Endothelial cell of umbilical vein (primary cell): ENCODE results near the gene ALDH3B2. TPM values are rescaled to one million over a fixed set of nuclear protein-coding genes. Genes with fewer than 3 reads are reported as not detected.

ENCODE experiments used
- BruUV-seq: library from RNA; stranded (reverse); fragments of 400-500 nt; replicated peaks from 2 replicates; lab custom pipeline; 2021; lab: Mats Ljungman, UMichigan
- CTCF ChIA-PET: fragments of 300-600, 350-600 bp; sonication (Branson Sonifier 250); formaldehyde crosslinking; loops from one replicate; lab custom pipeline; 2021; ENCODE audit warnings: antibody characterized with exemption, inconsistent platforms; lab: Charles Lee
- POLR2A ChIA-PET: fragments of 300-600, 350-600 bp; sonication (Branson Sonifier 250); formaldehyde crosslinking; loops from one replicate; lab custom pipeline; 2021; ENCODE audit warnings: antibody characterized with exemption, inconsistent platforms; lab: Charles Lee
- DNase-seq: peaks from one replicate; pipeline ENCODE4 v3.0.0-alpha.2; 2011; ENCODE audit warnings: low read depth, low spot score
- FAIRE-seq: peaks from 2 replicates; lab custom pipeline; 2011; peaks lifted over from hg19 to GRCh38; lab: Jason Lieb, UNC
- H2AFZ ChIP-seq: 2 replicates; pipeline ENCODE4 v1.6.0; 2012; ENCODE audit warnings: low read depth, low read length, control low read depth, inconsistent platforms
- H3K27ac ChIP-seq: 2 replicates; pipeline ENCODE4 v1.5.1; 2011; ENCODE audit warnings: low read depth, mild to moderate bottlenecking, control low read depth, low read length, moderate library complexity; ENCODE audit not compliant: insufficient read depth
- H3K27me3 ChIP-seq, 2 experiments: 2 replicates each; pipeline versions ENCODE4 v1.6.0 to v1.6.1; 2011; ENCODE audit warnings: low read length in 2 of 2, mixed read lengths in 1 of 2; ENCODE audit not compliant: control insufficient read depth in 2 of 2, insufficient read depth in 2 of 2
- H3K36me3 ChIP-seq, 2 experiments: 2 replicates in 1 of 2; 3 replicates in 1 of 2; pipeline ENCODE4 v1.5.1; 2011; ENCODE audit warnings: low read length in 2 of 2, mild to moderate bottlenecking in 1 of 2, moderate library complexity in 1 of 2; ENCODE audit not compliant: control insufficient read depth in 2 of 2, insufficient read depth in 2 of 2; ENCODE audit errors: extremely low read depth in 1 of 2
- H3K4me1 ChIP-seq: 3 replicates; pipeline ENCODE4 v1.5.1; 2011; ENCODE audit warnings: mild to moderate bottlenecking, low read length; ENCODE audit not compliant: control insufficient read depth, insufficient read depth; ENCODE audit errors: extremely low read depth
- H3K4me2 ChIP-seq: 2 replicates; pipeline ENCODE4 v1.6.1; 2011; ENCODE audit warnings: low read length, control low read depth, mixed read lengths; ENCODE audit not compliant: insufficient read depth
- H3K4me3 ChIP-seq, 3 experiments: fragments of 200-600 bp in 1 of 3; sonication (generic), shearing (Covaris generic) in 1 of 3; replicated peaks in 1 of 3; 2 replicates each; pipeline ENCODE4 v1.5.1; 2011 to 2016; ENCODE audit warnings: control low read depth in 3 of 3, low read length in 3 of 3, mild to moderate bottlenecking in 2 of 3, inconsistent platforms in 1 of 3, low read depth in 1 of 3, moderate library complexity in 1 of 3; ENCODE audit not compliant: insufficient read depth in 1 of 3
- H3K79me2 ChIP-seq: 2 replicates; pipeline ENCODE4 v1.6.0; 2012; ENCODE audit warnings: low read length, inconsistent platforms; ENCODE audit not compliant: control insufficient read depth, insufficient read depth
- H3K9ac ChIP-seq: replicated peaks from 2 replicates; pipeline ENCODE3; 2011; ENCODE audit warnings: low read length, control low read depth; ENCODE audit not compliant: insufficient read depth; ENCODE audit errors: extremely low read depth
- H3K9me1 ChIP-seq: replicated peaks from 3 replicates; pipeline ENCODE4 v1.6.0; 2011; ENCODE audit warnings: mild to moderate bottlenecking, low read length; ENCODE audit not compliant: control insufficient read depth, insufficient read depth; ENCODE audit errors: extremely low read depth
- H3K9me3 ChIP-seq: replicated peaks from 2 replicates; pipeline ENCODE4 v1.5.1; 2012; ENCODE audit warnings: low read length, inconsistent platforms; ENCODE audit not compliant: control insufficient read depth, insufficient read depth
- H4K20me1 ChIP-seq: replicated peaks from 2 replicates; pipeline ENCODE3; 2011; ENCODE audit warnings: mild to moderate bottlenecking, low read length; ENCODE audit not compliant: control insufficient read depth, insufficient read depth; ENCODE audit errors: extremely low read depth
- EZH2 ChIP-seq: IDR thresholded peaks from 2 replicates; pipeline ENCODE4 v1.6.1; 2012; ENCODE audit warnings: borderline replicate concordance, low read depth, mild to moderate bottlenecking, moderate library complexity, low read length, inconsistent platforms; ENCODE audit not compliant: severe bottlenecking
- FOS ChIP-seq: IDR thresholded peaks from 2 replicates; pipeline ENCODE4 v1.6.1; 2011; ENCODE audit warnings: mild to moderate bottlenecking, low read length, moderate library complexity, borderline replicate concordance; ENCODE audit not compliant: insufficient read depth
- GATA2 ChIP-seq: IDR thresholded peaks from 2 replicates; pipeline ENCODE4 v1.7.0; 2011; ENCODE audit warnings: low read depth, mild to moderate bottlenecking, moderate library complexity, mixed read lengths, low read length; ENCODE audit not compliant: insufficient read length, insufficient read depth
- JUN ChIP-seq: IDR thresholded peaks from 2 replicates; pipeline ENCODE4 v1.6.1; 2011; ENCODE audit warnings: borderline replicate concordance, low read depth; ENCODE audit not compliant: insufficient read length, insufficient read depth
- MYC ChIP-seq: IDR thresholded peaks from one replicate; pipeline ENCODE4 v1.6.1; 2011; ENCODE audit warnings: mild to moderate bottlenecking, low read depth, low read length
- POLR2A ChIP-seq: IDR thresholded peaks from 2 replicates; pipeline ENCODE4 v1.6.1; 2012; ENCODE audit warnings: low read depth, mild to moderate bottlenecking, control low read depth, low read length
- POLR2AphosphoS5 ChIP-seq: IDR thresholded peaks from 2 replicates; pipeline ENCODE4 v1.6.1; 2012; ENCODE audit warnings: low read depth, mild to moderate bottlenecking, control low read depth, low read length, moderate library complexity; ENCODE audit not compliant: insufficient read depth
- dilution Hi-C: fragments of 300-500 bp; cut with MboI; formaldehyde crosslinking; loops from one replicate; pipeline ENCODE4 v1.15.0; 2019; ENCODE audit warnings: low sequenced_read_pairs; ENCODE audit not compliant: extremely low pct_ligation_motif_present
- intact Hi-C: fragments of 100-400 bp; cut with micrococcal nuclease; formaldehyde crosslinking; loops from one replicate; pipeline ENCODE4 v1.10.0; 2022
- polyA plus RNA-seq, 4 experiments: library from polyadenylated mRNA; depleted of rRNA in 3 of 4; stranded (reverse) in 3 of 4; unstranded in 1 of 4; fragments of >200 nt; gene quantifications; 2 replicates each; pipeline versions ENCODE4 v1.2.1 to v1.2.3, GENCODE V29; 2011 to 2012; ENCODE audit warnings: missing spikeins in 1 of 4
- total RNA-seq: library from RNA; stranded (reverse); gene quantifications from 2 replicates; pipeline ENCODE4 v1.2.3, GENCODE V29; 2021
- TF ChIP-seq, protein P1 (sequence below): IDR thresholded peaks from 2 replicates; pipeline ENCODE4 v1.6.1; 2011; ENCODE audit not compliant: insufficient read depth, insufficient read length
- TF ChIP-seq, protein P2 (sequence below), 2 donors: IDR thresholded peaks; 1 replicate in 1 of 2; 2 replicates in 1 of 2; pipeline ENCODE4 v1.5.1; 2011; ENCODE audit warnings: low read length in 2 of 2, mild to moderate bottlenecking in 2 of 2, moderate library complexity in 2 of 2, control low read depth in 1 of 2, inconsistent platforms in 1 of 2, low read depth in 1 of 2; ENCODE audit not compliant: insufficient read depth in 1 of 2; ENCODE audit errors: extremely low read depth in 1 of 2

ALDH3B2 gene
- total and polyA plus RNA-seq, 2 donors (not counting 3 experiments of a cell fraction or from before 2014, with no cell fraction given) = not detected

DNA sequence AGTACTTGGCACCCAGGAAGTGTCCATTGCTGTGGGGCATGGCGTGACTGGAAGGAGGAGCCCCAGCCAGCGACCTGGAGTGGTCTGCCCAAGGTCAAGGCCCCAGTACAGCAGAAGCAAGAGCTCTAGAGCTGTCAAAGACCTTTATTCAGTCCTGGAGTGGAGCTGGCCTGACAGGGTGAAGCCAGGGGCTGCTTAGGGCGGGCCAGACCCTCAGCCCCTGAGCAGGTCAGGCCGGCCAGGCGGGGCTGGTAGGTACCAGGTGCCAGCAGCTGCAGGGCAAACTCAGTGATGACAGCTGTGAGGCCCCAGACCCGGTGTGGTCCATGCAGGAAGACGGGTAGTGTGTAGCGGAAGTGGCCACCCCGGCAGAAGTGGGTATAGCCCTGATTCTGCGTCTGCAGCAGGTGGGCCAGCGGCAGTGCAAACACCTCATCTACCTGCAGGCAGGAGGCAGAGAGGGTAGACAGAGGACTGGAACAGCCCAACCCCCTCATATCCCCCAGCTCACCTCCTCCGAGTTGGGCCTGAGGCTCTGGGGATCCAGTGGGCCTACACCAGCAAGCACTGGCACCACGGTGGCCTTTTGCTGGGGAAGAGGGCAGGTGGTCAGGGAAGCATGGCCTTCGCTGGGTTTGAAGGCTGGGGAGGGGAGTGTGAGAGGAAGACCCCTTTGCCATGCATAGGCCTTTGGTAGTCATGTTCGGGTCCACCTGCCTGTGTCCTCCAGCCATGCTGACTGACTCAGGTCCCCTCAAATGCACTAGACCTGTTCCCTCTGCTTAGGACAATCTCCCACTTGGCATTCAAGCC lies 46.4 kb downstream of the ALDH3B2 start:
- FAIRE-seq (no peak), DNase-seq (no peak)
- no peak overlapping the region for H2AFZ ChIP-seq
- no peak overlapping the region for H3K27ac ChIP-seq
- CTCF ChIA-PET = interaction anchor here (0.8 to 6.6 kb wide), 10 partner anchors 13 to 164 kb away, joined by 3 to 98 read pairs (median 8); no protein-coding TSS in a partner anchor
- no peak overlapping the region for H3K4me3 ChIP-seq
- no peaks in the 10 kb centered on the region for H3K9me1 ChIP-seq
- H4K20me1 ChIP-seq = no peaks in the 10 kb centered on the region
- no peaks in the 10 kb centered on the region for H3K79me2 ChIP-seq
- no peak overlapping the region for H3K4me2 ChIP-seq
- dilution Hi-C loops (no loop called here), intact Hi-C loops (loop anchor here (10.0 kb wide), 1 partner anchor 783 kb away; the partner anchor contains the start of gene RCE1)
- H3K36me3 ChIP-seq = no peaks in the 10 kb centered on the region
- no TSS peak for BruUV-seq
- H3K4me1 ChIP-seq = peaks cover 4% of the 10 kb centered on the region
- no peak overlapping the region for H3K9ac ChIP-seq
- POLR2A ChIA-PET = no interaction called here
- H3K9me3 ChIP-seq = no peaks in the 10 kb centered on the region
- no peaks in the 10 kb centered on the region for H3K27me3 ChIP-seq
- TF ChIP-seq GATA2 = no peak

DNA sequence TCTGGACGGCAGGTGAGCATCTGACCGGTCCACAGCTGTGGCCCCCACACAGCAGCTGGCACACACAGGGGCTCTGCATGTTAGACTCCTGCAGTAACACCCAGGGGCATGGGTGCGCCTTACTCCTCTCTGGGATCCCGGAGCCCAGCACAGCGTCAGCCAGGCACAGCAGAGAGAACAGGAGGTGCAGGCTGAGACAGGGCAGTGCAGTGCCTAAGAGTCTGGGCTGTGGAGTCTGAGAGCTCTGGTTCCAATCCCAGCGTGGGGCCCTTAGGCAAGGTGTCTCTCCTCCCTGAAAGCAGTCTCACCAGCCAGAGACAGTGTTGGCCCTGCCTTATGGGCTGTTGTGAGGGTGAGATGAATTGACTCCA lies 47.0 kb downstream of the ALDH3B2 start:
- Histone ChIP-seq H3K9me1 (no peaks in the 10 kb centered on the region), H3K27ac (no peak overlapping the region), H3K4me1 (peaks cover 4% of the 10 kb centered on the region), H3K4me2 (no peak overlapping the region), H2AFZ (no peak overlapping the region), H3K79me2 (no peaks in the 10 kb centered on the region), H4K20me1 (no peaks in the 10 kb centered on the region), H3K4me3 (no peak overlapping the region), H3K36me3 (no peaks in the 10 kb centered on the region), H3K9me3 (no peaks in the 10 kb centered on the region), H3K9ac (no peak overlapping the region), H3K27me3 (no peaks in the 10 kb centered on the region)
- POLR2A ChIA-PET = no interaction called here
- FAIRE-seq (no peak), DNase-seq (no peak)
- CTCF ChIA-PET = interaction anchor here (0.8 to 6.6 kb wide), 3 partner anchors 12 to 64 kb away, joined by 4 to 98 read pairs (median 92); no protein-coding TSS in a partner anchor
- dilution Hi-C loops (no loop called here), intact Hi-C loops (loop anchor here (10.0 kb wide), 1 partner anchor 783 kb away; the partner anchor contains the start of gene RCE1)
- TF ChIP-seq, protein P1, sequence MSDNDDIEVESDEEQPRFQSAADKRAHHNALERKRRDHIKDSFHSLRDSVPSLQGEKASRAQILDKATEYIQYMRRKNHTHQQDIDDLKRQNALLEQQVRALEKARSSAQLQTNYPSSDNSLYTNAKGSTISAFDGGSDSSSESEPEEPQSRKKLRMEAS = no peak
- TF ChIP-seq POLR2AphosphoS5 (no peak), JUN (no peak), EZH2 (no peak), FOS (no peak), POLR2A (no peak), GATA2 (no peak), MYC (no peak)
- TF ChIP-seq, protein P2, sequence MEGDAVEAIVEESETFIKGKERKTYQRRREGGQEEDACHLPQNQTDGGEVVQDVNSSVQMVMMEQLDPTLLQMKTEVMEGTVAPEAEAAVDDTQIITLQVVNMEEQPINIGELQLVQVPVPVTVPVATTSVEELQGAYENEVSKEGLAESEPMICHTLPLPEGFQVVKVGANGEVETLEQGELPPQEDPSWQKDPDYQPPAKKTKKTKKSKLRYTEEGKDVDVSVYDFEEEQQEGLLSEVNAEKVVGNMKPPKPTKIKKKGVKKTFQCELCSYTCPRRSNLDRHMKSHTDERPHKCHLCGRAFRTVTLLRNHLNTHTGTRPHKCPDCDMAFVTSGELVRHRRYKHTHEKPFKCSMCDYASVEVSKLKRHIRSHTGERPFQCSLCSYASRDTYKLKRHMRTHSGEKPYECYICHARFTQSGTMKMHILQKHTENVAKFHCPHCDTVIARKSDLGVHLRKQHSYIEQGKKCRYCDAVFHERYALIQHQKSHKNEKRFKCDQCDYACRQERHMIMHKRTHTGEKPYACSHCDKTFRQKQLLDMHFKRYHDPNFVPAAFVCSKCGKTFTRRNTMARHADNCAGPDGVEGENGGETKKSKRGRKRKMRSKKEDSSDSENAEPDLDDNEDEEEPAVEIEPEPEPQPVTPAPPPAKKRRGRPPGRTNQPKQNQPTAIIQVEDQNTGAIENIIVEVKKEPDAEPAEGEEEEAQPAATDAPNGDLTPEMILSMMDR (IDR thresholded peaks at IDR 0.05; ENCODE audit: extremely low read depth in 1 of 2, insufficient read depth in 1 of 2, low read depth in 1 of 2, low read length in 2 of 2) = no peak
- no TSS peak for BruUV-seq
